Activated B cell treated with CpG ODN at 0.5 μM for 24 hours (primary cell): Measurements from ENCODE around the gene LRRC3. TPM values are rescaled to one million over a fixed set of nuclear protein-coding genes. Genes with fewer than 3 reads are reported as not detected.

Experiments
- ATAC-seq: fragments of 200-7000 bp; cut with Tn5 transposase; one replicate; pipeline ENCODE4 v1.10.0; 2021; ENCODE audit warnings: low read depth, mild to moderate bottlenecking, moderate library complexity
- CTCF ChIA-PET: fragments of 350-600 bp; sonication (Branson Sonifier 250); formaldehyde crosslinking; loops from one replicate; lab custom pipeline; 2021; ENCODE audit warnings: antibody characterized with exemption; lab: Charles Lee
- POLR2A ChIA-PET: fragments of 350-600 bp; sonication (Branson Sonifier 250); formaldehyde crosslinking; loops from one replicate; lab custom pipeline; 2021; ENCODE audit warnings: antibody characterized with exemption; lab: Charles Lee
- DNase-seq: peaks from one replicate; pipeline ENCODE4 v3.0.0; 2022
- H3K27ac Mint-ChIP-seq: one replicate; pipeline ENCODE4 v1.8.0; 2020; ENCODE audit warnings: mixed read lengths
- H3K27me3 Mint-ChIP-seq: one replicate; pipeline ENCODE4 v1.8.0; 2021; ENCODE audit warnings: mixed read lengths
- H3K36me3 Mint-ChIP-seq: one replicate; pipeline ENCODE4 v1.8.0; 2021; ENCODE audit warnings: low read depth, mixed read lengths
- H3K4me1 Mint-ChIP-seq: one replicate; pipeline ENCODE4 v1.8.0; 2021; ENCODE audit warnings: mixed read lengths
- H3K4me3 Mint-ChIP-seq: one replicate; pipeline ENCODE4 v1.8.0; 2020; ENCODE audit warnings: mild to moderate bottlenecking, mixed read lengths
- H3K9me3 Mint-ChIP-seq: one replicate; pipeline ENCODE4 v1.8.0; 2020; ENCODE audit warnings: mixed read lengths
- CTCF ChIP-seq: fragments of 200-600 bp; IDR thresholded peaks from one replicate; pipeline ENCODE4 v1.8.0; 2022; ENCODE audit warnings: antibody characterized with exemption, mild to moderate bottlenecking
- intact Hi-C: fragments of 100-400 bp; cut with micrococcal nuclease; formaldehyde crosslinking; loops from one replicate; pipeline ENCODE4 v1.15.1; 2024
- total RNA-seq: library from RNA; stranded (reverse); gene quantifications from 2 replicates; pipeline ENCODE4 v1.2.3, GENCODE V29; 2022

Gene LRRC3
- total RNA-seq, 1 donor from 2014 or later, result 1.00 TPM

GRCh38 chr21:44508426-44508710 is 53.1 kb downstream of the LRRC3 start:
- Mint-ChIP-seq H3K4me1 (peaks cover 7% of the 10 kb centered on the region), H3K9me3 (no peaks in the 10 kb centered on the region), H3K27me3 (peaks cover 10% of the 10 kb centered on the region), H3K36me3 (no peaks in the 10 kb centered on the region), H3K4me3 (no peak overlapping the region), H3K27ac (no peak overlapping the region)
- CTCF ChIA-PET, result interaction anchor here (1.8 kb wide), 1 partner anchor 285 kb away, joined by 3 read pairs; no protein-coding TSS in a partner anchor
- DNase-seq, result no peak
- TF ChIP-seq CTCF, result no peak
- POLR2A ChIA-PET, result no interaction called here
- ATAC-seq, result no peak
- intact Hi-C loops, result no loop called here

- no peak overlapping the region for H3K27ac Mint-ChIP-seq
- no peaks in the 10 kb centered on the region for H3K36me3 Mint-ChIP-seq
- intact Hi-C loops, result no loop called here
- no peak for DNase-seq
- CTCF ChIA-PET, result interaction anchor here (1.8 to 2.2 kb wide), 2 partner anchors 284 to 285 kb away, joined by 3 to 32 read pairs; no protein-coding TSS in a partner anchor
- no peak for TF ChIP-seq CTCF
- POLR2A ChIA-PET, result no interaction called here
- H3K9me3 Mint-ChIP-seq, result no peaks in the 10 kb centered on the region
- ATAC-seq, result no peak
- no peak overlapping the region for H3K4me3 Mint-ChIP-seq
- peaks cover 10% of the 10 kb centered on the region for H3K27me3 Mint-ChIP-seq
- H3K4me1 Mint-ChIP-seq, result peaks cover 7% of the 10 kb centered on the region
Observed at GRCh38 chr21:44508711-44509445, 53.6 kb downstream of the LRRC3 start.

- peaks cover 10% of the 10 kb centered on the region for H3K27me3 Mint-ChIP-seq
Observed at GRCh38 chr21:44509539-44509938, 54.2 kb downstream of the LRRC3 start.

GRCh38 chr21:44510109-44510507 is 54.8 kb downstream of the LRRC3 start:
- TF ChIP-seq CTCF, result no peak
- Mint-ChIP-seq H3K27ac (no peak overlapping the region), H3K36me3 (no peaks in the 10 kb centered on the region), H3K9me3 (no peaks in the 10 kb centered on the region), H3K4me1 (peaks cover 3% of the 10 kb centered on the region), H3K4me3 (no peak overlapping the region), H3K27me3 (peaks cover 10% of the 10 kb centered on the region)
- DNase-seq (no peak), ATAC-seq (no peak)
- POLR2A ChIA-PET, result no interaction called here
- intact Hi-C loops, result loop anchor here (1.0 to 10.0 kb wide), 4 partner anchors 283 to 621 kb away; partner anchors contain the start of genes PTTG1IP and SLX9
- CTCF ChIA-PET, result interaction anchor here (0.8 to 2.2 kb wide), 8 partner anchors 8 to 440 kb away, joined by 3 to 32 read pairs (median 4); no protein-coding TSS in a partner anchor

More at GRCh38 chr21:44509539-44509938, 54.2 kb downstream of the LRRC3 start:
- peaks cover 3% of the 10 kb centered on the region for H3K4me1 Mint-ChIP-seq
- no peaks in the 10 kb centered on the region for H3K36me3 Mint-ChIP-seq
- POLR2A ChIA-PET, result no interaction called here
- ATAC-seq, result no peak
- intact Hi-C loops, result no loop called here
- CTCF ChIA-PET, result interaction anchor here (0.8 to 2.2 kb wide), 2 partner anchors 284 to 292 kb away, joined by 3 to 32 read pairs; no protein-coding TSS in a partner anchor
- no peak overlapping the region for H3K27ac Mint-ChIP-seq
- no peak for TF ChIP-seq CTCF
- DNase-seq, result no peak
- no peaks in the 10 kb centered on the region for H3K9me3 Mint-ChIP-seq
- no peak overlapping the region for H3K4me3 Mint-ChIP-seq

GRCh38 chr21:44510508-44511218 is 55.4 kb downstream of the LRRC3 start:
- ATAC-seq (peak; percentile 72), DNase-seq (peak; percentile 66)
- ChIA-PET CTCF (interaction anchor here (0.5 to 2.2 kb wide), 13 partner anchors 9 to 439 kb away, joined by 3 to 32 read pairs (median 3); no protein-coding TSS in a partner anchor), POLR2A (no interaction called here)
- intact Hi-C loops, result loop anchor here (1.0 to 10.0 kb wide), 4 partner anchors 283 to 620 kb away; partner anchors contain the start of genes PTTG1IP and SLX9
- H3K4me1 Mint-ChIP-seq, result peaks cover 2% of the 10 kb centered on the region
- no peak overlapping the region for H3K27ac Mint-ChIP-seq
- H3K27me3 Mint-ChIP-seq, result peaks cover 10% of the 10 kb centered on the region
- H3K9me3 Mint-ChIP-seq, result no peaks in the 10 kb centered on the region
- TF ChIP-seq CTCF, result no peak
- H3K36me3 Mint-ChIP-seq, result no peaks in the 10 kb centered on the region
- no peak overlapping the region for H3K4me3 Mint-ChIP-seq
